GM21515 (cell line): ENCODE data around the gene PLCG1.

Source experiments
- ATAC-seq: cut with Tn5 transposase; IDR thresholded peaks from one replicate; pipeline ENCODE4 v1.9.1; 2021; ENCODE audit not compliant: unreplicated experiment

Gene PLCG1

DNA sequence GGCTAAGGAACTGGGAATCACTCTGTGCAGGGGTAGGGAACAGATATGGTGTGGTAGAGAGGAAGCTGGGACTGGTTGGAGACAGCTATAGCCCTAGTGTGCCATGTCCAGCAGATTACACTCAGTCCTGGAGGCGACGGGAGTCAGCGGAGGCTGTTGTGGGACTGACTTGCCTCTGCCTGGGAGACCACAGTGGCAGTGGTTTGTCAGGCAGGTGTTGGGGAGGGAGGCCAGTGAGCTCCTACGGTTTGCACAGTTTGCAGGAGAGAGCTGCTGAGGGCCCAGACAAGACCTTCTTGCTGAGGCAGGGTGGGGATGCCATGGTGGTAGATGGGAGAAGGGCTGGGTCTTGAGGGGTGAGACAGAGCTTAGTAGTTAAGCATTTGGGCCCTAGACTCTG, 4.9 kb downstream of the PLCG1 start:
- no peak for ATAC-seq

DNA sequence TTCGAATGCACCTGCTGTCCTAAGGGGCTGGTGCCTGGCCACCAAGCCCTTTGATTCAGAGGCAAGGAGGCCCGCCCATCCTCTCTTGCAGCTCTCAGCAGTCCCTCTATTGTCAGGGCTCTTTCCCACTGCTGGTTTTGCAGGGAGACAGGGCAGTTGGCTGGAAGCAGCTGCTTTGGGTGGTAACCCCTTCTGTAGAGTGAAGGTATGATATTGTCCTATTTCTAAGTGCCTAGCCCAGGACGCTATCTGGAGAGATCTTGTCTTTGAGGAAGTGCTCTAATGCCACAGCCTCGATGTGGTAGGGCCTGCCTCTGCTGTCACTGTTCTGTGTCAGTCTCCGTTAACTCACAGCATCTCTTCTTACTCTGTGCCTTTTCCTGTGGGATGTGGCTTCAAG, 5.6 kb downstream of the PLCG1 start:
- ATAC-seq = no peak

DNA sequence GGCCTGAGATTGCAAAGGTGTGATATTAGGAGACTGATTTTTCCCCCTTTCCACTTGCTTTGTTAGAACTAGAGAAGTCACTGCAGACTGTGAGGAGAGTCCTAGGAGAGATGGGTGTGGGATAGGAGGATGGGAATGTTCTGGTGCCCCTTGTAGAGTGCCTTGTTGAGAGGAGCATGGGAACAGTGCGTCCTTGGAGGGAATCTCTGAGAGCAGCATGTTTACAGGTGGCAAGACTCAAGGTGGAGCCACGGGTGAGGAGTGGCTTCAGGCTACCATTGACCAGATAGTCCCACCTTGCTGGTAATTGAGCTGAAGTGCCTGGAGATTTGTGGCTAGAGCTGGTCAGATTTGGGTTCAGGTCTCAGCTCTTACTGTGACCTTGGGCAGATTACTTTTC, 6.0 kb downstream of the PLCG1 start:
- ATAC-seq = no peak

DNA sequence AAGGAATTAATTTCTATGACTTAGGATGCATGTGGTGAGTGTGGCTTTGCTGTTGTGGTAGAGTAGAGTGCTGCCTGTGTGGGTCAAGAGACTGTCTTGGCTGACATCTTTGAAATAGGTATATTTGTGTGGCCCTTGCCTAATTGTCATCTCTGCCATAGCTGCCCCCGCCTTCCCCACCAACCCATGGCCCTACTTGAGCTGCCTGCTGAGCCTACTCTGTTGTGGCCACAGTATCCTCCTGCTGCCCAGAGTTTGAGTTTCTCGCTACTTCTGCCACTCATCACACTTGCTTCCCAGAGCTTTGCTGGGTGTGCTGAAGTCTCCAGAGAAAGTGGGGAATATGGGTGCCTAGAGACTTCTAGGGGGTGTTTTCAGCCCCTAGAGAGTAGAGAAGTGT, 8.0 kb downstream of the PLCG1 start:
- ATAC-seq = no peak

DNA sequence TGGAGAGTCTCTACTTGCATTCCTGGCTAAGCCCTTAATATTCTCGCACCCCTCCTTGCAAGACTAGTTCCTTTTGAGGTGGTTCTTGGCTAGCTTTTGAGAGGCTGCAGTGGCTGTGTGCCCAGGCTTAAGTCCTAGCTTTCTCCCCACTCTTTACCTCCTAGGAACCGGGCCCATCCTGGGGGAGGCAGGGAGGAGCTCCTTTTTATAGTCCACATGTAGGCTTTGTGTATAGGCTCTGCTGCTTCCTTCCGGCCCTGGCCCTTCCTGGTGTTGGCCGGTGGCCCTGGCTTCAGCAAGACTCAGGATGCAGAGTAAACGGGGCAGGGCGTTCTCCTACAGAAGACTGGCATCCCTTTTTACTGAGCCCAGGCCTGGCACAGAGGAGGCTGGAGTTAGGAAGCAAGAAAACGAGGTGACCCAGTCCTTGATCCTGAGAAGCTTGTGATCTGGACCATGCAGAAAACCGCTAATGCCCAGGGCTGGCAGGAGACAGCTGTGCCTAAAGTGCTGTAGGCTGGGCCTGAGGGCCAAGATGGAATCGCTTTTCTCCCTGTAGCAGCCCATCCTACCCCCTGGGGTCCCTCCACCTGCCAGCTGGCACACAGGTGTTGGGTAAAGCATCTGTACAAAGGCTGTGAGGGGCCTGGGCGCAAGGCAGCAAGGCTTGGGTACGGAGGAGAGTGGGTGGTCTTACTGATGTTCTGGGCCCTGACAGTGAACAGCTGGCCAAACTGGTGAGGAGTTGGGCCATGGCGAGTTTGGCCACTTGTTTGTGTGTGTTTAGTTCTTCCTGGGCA, 8.7 kb downstream of the PLCG1 start:
- ATAC-seq = no peak

DNA sequence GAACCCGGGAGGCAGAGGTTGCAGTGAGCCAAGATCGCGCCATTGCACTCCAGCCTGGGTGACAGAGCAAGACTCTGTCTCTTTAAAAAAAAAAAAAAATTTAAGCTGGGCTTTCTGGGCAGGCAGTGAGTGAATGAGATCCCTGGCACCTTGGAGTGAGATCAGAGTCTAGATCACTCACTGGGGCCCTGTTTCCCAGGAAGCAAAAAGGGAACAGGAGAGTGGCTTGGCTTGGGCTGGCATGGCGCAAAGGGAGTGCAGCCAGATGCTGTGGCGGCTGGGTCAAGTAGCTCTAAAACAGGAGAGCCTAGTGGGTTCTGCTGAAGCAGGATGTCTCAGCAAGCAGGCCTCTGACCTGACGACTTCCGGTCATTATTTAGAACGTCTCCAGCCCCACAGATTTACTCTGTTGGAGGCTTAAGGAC, 10.4 kb downstream of the PLCG1 start:
- ATAC-seq = no peak

DNA sequence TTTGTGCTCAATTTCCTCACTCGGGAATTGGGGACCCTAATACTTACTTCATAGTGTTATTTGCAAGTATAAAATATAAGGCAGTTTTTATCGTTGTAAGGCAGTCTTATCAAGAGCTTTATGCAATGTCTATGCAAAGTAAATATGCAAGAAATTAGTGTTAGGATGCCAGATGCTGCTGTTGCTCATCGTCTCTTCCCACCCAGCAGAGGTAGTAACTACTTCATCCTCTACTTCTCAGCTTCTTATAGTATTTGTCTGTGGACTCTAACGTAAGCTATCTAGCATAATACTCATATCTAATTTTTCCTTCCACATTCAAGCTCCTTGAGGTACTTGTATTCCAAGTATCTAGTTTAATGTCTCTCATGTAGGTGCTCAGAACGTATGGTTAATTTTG, 11.6 kb downstream of the PLCG1 start:
- ATAC-seq = no peak

DNA sequence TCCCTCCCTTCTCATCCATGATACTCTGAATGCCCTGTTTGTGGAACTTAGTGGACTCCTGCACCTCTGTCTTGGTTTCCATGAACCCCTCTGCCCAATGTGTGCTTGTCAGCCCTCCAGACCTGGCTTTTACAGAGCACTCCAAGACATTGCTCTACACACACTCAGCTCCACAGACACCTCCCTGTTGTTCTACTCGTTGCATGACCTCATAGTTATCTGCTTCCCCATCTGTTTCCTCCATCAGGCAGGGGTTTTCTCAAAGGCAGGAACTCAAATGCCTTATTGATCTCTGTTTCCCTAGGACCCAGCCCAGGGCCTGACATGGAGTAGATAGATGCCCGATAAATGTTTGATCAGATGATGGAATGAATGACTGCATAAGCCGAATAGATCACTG, 13.3 kb downstream of the PLCG1 start:
- no peak for ATAC-seq

DNA sequence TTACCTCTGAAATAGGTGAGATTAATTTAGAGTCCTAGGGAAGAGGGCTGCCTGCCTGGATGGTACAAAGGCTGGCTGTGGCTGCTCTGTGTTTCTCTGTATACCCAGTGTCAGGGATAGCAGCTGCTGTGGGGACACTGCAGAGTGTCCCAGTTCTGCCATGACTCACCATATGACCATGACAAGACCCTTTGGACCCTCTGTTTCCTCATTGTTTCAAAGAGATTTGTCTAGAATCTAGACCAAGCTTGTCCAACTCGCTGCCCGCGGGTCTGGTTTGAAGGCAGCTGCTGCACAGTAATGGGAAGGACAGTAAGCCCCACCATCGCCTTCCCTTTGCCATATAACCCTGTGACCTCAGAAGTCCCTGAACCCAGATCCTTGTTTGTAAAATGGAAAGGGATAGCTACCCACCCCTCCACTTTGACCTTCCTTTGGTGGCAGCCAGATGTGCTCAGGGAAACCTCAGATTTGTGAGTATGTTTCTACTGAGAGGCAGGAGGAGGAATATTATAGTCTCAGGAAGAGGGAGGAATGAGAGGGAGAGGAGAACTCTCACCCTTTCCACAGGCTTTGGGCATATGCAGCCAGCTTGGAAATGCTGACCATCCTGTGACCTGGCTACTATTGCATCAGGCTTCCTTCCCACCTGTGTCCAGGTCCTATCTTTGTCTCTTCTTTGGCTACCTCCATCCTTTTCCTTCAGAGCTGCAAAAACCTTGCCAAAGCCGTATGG, 14.0 kb downstream of the PLCG1 start:
- ATAC-seq = no peak

DNA sequence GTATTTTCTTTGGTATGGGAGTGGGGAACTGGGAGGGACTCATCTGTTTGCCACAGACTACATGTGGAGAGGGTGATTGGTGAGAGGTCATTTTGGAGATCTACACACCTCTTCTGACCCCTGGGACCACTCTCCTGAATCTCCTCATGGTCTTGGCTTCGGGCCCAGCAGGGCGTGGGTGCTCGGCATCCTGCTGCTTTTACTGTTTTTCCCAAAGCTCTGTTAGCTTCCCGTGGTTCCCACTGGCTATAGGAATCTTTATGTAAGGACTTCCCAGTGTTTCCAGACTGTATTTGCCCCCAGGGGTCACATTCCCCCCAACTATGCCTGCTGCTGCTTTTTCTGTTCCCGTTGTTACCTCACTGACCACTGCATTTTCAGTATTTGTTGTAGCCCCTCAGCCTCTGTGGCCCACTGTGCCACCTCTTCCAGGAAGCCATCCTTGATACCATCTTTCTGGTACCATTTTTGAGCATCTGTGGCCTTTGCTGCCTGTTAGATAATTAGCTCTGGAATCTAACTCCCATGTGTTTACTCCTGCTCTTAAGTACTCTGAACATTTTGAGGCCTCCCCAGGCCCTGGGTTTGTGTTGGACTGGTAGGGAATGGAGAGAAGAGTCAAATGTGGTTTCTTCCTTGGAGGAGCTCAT, 14.9 kb downstream of the PLCG1 start:
- ATAC-seq = no peak

DNA sequence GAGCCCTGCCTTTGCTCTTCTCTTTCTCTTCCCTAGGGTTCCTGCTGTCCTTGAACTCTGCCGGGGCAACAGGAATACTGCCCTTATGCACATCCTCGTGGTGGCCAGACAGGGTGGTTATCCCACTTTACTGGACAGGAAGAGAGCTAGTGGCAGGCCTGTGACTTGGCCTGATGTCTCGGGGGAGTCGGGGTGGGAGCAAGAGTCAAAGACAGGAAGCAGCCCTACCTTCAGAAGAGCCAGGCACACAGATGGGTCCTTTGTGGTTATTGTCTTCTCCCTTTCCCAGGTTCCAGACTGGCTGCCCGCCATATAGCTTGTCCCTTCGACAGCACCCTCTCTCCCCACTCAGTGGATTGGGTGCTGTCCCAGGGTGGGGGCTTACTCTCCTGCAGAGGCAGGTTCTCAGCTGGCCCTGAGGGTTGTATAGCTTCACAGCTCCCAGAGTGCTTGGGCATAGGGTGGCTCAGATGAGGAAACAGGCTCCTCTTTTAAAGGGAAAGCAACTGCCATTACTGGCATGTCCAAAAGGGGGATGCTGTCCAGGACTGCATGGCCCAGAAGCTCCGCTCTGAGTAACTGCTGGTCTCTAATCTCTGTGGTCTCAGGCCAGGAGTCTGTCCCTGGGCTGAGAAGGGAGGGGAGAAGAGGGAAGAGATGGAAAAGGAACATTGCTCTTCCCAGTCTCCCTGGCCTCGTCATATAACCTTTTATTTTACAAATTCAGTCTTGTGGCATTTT, 17.3 kb downstream of the PLCG1 start:
- ATAC-seq = no peak

DNA sequence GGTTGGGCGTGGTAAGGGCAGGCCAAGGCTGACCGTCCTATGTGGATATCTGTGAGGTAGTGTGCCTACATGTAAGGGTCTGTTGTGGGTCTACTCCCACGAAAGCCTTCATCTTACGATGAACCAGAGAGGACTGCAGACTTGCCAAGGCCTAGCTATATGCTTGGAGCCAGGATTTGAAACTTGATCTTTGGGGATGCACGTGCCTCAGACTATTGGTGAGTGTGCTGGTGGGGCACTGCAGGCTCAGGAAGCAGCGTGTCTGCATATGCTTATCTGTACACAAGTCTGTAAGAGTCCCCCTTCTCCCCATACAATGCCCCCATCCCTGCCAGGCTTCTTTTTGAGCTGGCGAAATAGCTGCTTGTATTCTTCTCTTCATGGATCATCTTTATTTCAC, 17.9 kb downstream of the PLCG1 start:
- ATAC-seq = no peak

DNA sequence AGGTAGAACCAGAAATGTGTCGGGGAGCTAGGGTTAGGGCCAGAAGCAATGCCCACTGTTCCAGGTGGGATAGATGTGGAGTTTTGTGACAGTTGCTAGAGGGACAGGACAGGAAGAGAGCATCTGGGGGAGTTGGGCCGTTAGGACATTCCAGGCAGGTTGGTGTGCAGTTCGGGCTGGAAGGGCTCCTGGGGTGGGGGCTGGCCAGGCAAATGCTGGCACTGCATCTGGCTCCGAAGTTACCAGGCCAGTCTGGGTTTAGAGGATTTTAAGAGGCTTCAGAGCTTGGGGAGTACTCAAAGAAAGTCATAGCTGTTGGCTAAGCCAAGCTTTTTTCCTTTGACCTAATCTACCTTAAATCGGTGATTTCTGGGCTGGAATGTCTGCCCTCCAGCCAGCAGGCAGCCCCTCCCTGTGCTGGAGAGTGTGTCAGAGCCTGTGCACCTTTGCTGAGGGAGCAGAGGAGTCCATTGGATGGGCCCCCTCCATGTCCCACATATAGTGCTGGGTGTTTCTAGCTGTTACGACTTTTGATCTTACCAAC, 20.8 kb downstream of the PLCG1 start:
- ATAC-seq = no peak

DNA sequence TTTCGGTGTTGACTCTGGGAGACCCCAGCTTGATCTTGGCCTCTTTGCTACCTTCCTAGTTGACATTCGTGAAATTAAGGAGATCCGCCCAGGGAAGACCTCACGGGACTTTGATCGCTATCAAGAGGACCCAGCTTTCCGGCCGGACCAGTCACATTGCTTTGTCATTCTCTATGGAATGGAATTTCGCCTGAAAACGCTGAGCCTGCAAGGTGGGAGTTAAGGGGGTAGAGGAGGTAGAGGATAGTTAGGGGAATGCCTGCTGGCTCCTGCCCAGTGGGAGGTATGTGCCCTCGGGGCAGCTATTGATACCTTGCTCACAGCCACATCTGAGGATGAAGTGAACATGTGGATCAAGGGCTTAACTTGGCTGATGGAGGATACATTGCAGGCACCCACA, 22.2 kb downstream of the PLCG1 start:
- ATAC-seq = no peak

DNA sequence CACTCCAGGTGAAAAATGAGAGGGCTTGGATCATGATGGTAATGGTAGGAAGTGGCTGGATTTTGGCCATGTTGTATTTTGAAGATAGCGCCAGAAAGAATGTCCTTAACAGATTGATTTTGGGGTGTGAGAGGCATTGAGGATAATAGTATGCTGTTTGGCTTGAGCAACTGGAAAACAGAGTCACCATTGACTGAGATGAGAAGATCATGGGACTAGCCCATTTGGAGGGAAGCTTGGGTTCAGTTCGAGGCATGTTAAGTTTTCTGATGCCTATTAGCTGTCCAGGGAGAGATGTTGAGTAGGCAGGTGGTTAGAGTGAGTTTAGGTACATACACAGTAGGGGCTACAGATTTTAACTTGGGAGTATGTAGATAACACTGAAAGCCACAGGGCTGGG, 23.3 kb downstream of the PLCG1 start:
- no peak for ATAC-seq

DNA sequence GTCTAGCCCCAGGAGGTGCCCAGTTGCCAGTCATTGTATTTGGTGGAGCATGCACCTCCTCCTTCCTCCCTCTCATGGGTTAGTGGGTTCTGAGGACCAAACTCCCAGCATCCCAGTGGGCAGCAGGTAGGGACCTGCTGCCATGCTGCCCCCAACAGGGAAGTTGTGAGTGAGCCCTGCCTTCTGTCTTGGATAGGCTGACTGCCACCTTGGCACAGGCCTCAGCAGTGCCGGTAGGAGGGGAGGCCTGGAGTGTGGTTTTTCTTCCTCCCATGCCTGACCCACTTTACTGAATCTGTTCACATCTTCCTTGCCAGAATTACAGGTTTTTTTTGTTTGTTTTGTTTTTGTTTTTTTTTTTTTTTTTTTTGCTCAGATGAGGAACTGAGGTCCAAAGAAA, 24.5 kb downstream of the PLCG1 start:
- ATAC-seq = no peak

DNA sequence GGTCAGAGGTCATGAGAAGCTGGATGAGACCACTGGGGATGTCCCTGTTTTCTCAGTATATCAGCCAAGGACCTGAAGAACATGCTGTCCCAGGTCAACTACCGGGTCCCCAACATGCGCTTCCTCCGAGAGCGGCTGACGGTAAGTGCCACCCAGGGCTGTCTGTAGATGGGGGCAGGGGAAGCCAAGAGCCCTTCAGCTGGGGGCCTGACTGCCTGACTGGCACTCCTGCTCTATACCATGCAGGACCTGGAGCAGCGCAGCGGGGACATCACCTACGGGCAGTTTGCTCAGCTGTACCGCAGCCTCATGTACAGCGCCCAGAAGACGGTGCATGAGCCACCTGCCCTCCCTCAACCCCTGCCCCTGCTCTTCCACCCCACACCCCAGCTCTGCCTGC, 25.1 kb downstream of the PLCG1 start:
- ATAC-seq = no peak

DNA sequence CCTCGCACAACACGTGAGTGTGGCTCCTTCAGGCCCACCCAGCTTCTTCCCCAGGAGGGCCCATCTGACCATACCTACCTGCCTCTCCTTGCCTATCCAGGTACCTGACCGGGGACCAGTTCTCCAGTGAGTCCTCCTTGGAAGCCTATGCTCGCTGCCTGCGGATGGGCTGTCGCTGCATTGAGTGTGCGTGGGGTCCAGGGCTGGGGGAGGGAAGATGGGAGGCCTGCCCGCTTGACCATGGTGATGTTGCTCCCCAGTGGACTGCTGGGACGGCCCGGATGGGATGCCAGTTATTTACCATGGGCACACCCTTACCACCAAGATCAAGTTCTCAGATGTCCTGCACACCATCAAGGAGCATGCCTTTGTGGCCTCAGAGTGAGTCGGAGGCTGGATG, 26.5 kb downstream of the PLCG1 start:
- ATAC-seq = no peak

DNA sequence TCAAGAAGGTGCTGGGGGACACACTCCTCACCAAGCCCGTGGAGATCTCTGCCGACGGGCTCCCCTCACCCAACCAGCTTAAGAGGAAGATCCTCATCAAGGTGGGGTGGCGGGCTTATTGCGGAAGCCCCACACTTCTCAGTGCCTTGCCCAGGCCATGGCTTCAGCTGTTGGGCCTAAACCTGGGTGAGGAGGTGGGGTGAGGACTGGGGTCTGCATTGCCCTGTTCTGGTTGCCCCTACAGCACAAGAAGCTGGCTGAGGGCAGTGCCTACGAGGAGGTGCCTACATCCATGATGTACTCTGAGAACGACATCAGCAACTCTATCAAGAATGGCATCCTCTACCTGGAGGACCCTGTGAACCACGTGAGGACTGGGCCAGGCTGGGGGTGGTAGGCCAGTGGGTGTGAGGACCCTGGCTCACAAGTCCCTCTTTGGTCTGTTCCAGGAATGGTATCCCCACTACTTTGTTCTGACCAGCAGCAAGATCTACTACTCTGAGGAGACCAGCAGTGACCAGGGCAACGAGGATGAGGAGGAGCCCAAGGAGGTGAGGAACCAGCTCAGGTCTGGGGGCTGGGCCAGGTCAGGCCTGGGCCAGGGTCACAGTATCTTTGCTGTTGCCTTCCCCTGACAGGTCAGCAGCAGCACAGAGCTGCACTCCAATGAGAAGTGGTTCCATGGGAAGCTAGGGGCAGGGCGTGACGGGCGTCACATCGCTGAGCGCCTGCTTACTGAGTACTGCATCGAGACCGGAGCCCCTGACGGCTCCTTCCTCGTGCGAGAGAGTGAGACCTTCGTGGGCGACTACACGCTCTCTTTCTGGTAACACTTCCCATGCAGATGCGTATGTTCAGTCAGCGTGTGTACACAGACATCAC, 27.9 kb downstream of the PLCG1 start:
- ATAC-seq = no peak
